SK-N-SH treated with all-trans-retinoic acid at 6 μM for 48 hours (cell line): ENCODE measurements around the gene RBM4.

Experiments
- ATAC-seq: fragments of 200-7000 bp; cut with Tn5 transposase; 3 replicates; pipeline ENCODE4 v1.9.1; 2020; ENCODE audit warnings: mild to moderate bottlenecking, moderate library complexity
- ARNTL ChIP-seq: fragments of 450-650 bp; formaldehyde crosslinking; IDR thresholded peaks from 2 replicates; pipeline ENCODE4 v1.5.0; 2020; ENCODE audit warnings: low read depth, mild to moderate bottlenecking, moderate library complexity, borderline replicate concordance
- BACH2 ChIP-seq: fragments of 250-450 bp; sonication (Bioruptor Pico); IDR thresholded peaks from 2 replicates; pipeline ENCODE4 v1.9.0; 2021; ENCODE audit warnings: mild to moderate bottlenecking, borderline replicate concordance
- CSDC2 ChIP-seq: fragments of 250-450 bp; sonication (Bioruptor Pico); IDR thresholded peaks from 2 replicates; pipeline ENCODE4 v1.5.0; 2020; ENCODE audit warnings: mild to moderate bottlenecking, moderate library complexity
- ESRRG ChIP-seq: fragments of 250-450 bp; sonication (Bioruptor Pico); IDR thresholded peaks from 2 replicates; pipeline ENCODE4 v1.6.1; 2021; ENCODE audit warnings: mild to moderate bottlenecking
- GLIS3 ChIP-seq: fragments of 250-450 bp; sonication (Bioruptor Pico); IDR thresholded peaks from 2 replicates; pipeline ENCODE4 v1.5.0; 2020; ENCODE audit warnings: mild to moderate bottlenecking, moderate library complexity
- ISL1 ChIP-seq: fragments of 250-450 bp; sonication (Bioruptor Pico); IDR thresholded peaks from 2 replicates; pipeline ENCODE4 v2.1.2; 2022; ENCODE audit warnings: mild to moderate bottlenecking, moderate library complexity
- OSR1 ChIP-seq: fragments of 250-450 bp; sonication (Bioruptor Pico); IDR thresholded peaks from 2 replicates; pipeline ENCODE4 v1.8.0; 2022; ENCODE audit warnings: moderate library complexity, mild to moderate bottlenecking, inconsistent platforms
- PPARA ChIP-seq: fragments of 250-450 bp; sonication (Bioruptor Pico); IDR thresholded peaks from 2 replicates; pipeline ENCODE4 v1.5.0; 2020; ENCODE audit warnings: mild to moderate bottlenecking, borderline replicate concordance
- RARB ChIP-seq: fragments of 250-450 bp; sonication (Bioruptor Pico); IDR thresholded peaks from 2 replicates; pipeline ENCODE4 v1.8.0; 2021; ENCODE audit warnings: mild to moderate bottlenecking, moderate library complexity
- SNAI2 ChIP-seq: fragments of 250-450 bp; sonication (Bioruptor Pico); IDR thresholded peaks from 2 replicates; pipeline ENCODE4 v1.5.0; 2020; ENCODE audit warnings: mild to moderate bottlenecking, moderate library complexity
- TCF4 ChIP-seq: fragments of 250-450 bp; sonication (Bioruptor Pico); IDR thresholded peaks from 2 replicates; pipeline ENCODE4 v1.8.0; 2021; ENCODE audit warnings: mild to moderate bottlenecking, moderate library complexity, borderline replicate concordance
- TOX ChIP-seq: fragments of 250-450 bp; sonication (Bioruptor Pico); IDR thresholded peaks from 2 replicates; pipeline ENCODE4 v1.8.0; 2021; ENCODE audit warnings: mild to moderate bottlenecking, moderate library complexity, borderline replicate concordance
- ZC3H10 ChIP-seq: fragments of 250-450 bp; sonication (Bioruptor Pico); IDR thresholded peaks from 2 replicates; pipeline ENCODE4 v1.5.1; 2021; ENCODE audit warnings: mild to moderate bottlenecking, moderate library complexity
- ZFP3 ChIP-seq: fragments of 250-450 bp; sonication (Bioruptor Pico); IDR thresholded peaks from 2 replicates; pipeline ENCODE4 v1.5.0; 2020; ENCODE audit warnings: mild to moderate bottlenecking, moderate library complexity
- ZFP30 ChIP-seq: fragments of 450-650 bp; formaldehyde crosslinking; IDR thresholded peaks from 2 replicates; pipeline ENCODE4 v1.5.0; 2022; ENCODE audit warnings: mild to moderate bottlenecking, moderate library complexity
- ZNF565 ChIP-seq: fragments of 450-650 bp; formaldehyde crosslinking; conservative IDR thresholded peaks from 2 replicates; pipeline ENCODE4 v1.5.0; 2020; ENCODE audit warnings: low read depth, mild to moderate bottlenecking, moderate library complexity
- ZNF8 ChIP-seq: fragments of 450-650 bp; formaldehyde crosslinking; IDR thresholded peaks from 2 replicates; pipeline ENCODE4 v1.5.0; 2020; ENCODE audit warnings: mild to moderate bottlenecking, moderate library complexity
- TF ChIP-seq, protein P1 (sequence below): fragments of 250-450 bp; sonication (Bioruptor Pico); IDR thresholded peaks from 2 replicates; pipeline ENCODE4 v1.8.0; 2021; ENCODE audit warnings: low read depth, mild to moderate bottlenecking, moderate library complexity, borderline replicate concordance
- TF ChIP-seq, protein P2 (sequence below): fragments of 250-450 bp; sonication (Bioruptor Pico); IDR thresholded peaks from 2 replicates; pipeline ENCODE4 v1.5.0; 2020; ENCODE audit warnings: mild to moderate bottlenecking, moderate library complexity
- TF ChIP-seq, protein P3 (sequence below): fragments of 250-450 bp; sonication (Bioruptor Pico); IDR thresholded peaks from 2 replicates; pipeline ENCODE4 v1.5.1; 2021; ENCODE audit warnings: mild to moderate bottlenecking, moderate library complexity
- TF ChIP-seq, protein P4 (sequence below): fragments of 250-450 bp; sonication (Bioruptor Pico); IDR thresholded peaks from 2 replicates; pipeline ENCODE4 v1.5.1; 2020; ENCODE audit warnings: low read depth, mild to moderate bottlenecking, moderate library complexity
- TF ChIP-seq, protein P5 (sequence below): fragments of 250-450 bp; sonication (Bioruptor Pico); IDR thresholded peaks from 2 replicates; pipeline ENCODE4 v1.8.0; 2020; ENCODE audit warnings: mild to moderate bottlenecking, moderate library complexity, borderline replicate concordance

The RBM4 gene

DNA sequence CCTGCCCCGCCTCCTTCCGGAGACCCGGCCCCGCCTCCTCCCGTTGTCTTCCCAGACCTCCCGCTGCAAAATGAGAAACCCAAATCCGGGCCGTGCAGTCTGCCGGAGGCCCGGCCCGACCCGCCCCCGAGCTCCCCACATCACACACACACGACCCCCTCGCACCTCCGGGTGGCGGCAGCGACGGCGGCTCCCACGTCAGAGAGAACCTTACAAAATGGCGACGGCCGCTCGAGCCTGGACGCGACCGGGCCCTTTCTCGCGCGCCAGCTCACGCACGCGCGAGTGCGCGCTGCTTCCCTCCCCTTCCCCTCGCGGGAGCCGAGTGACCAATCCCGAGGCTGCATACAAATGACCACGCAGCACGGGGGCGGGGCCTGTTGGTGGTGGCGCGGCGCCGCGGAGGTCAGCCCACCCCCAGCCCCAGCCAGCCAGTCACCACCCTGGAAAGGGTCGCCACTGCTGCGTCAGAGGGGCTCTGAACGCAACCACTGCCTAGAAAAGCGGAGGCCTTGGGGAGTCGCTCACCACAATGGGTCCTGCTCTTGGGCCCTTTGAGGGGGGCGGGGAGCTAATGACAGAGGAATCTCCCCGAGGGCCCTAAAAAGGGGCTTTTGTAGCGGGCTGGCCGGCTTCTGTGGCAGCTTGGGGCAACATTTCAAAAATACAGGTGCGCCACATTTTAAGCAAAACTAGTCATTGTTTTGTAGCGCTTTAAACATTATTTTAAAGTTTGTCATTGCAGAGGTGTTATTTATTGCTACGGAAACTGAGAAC, 39.3 kb downstream of the RBM4 start, which contains the start of gene RBM4B:
Gene RBM4B, minus strand, starts transcription at position 289 of the 777 bp plus-strand sequence. CDS start 808 bp downstream, outside the sequence.
- ATAC-seq, result peak; percentile 94
- TF ChIP-seq TOX (CRISPR knock-in tag) (no peak), ZFP3 (CRISPR knock-in tag) (0 out of 2 replicates have a peak, but pooled peaks have one; percentile 48), ARNTL (CRISPR knock-in tag) (no peak), PPARA (CRISPR knock-in tag) (no peak), ISL1 (CRISPR knock-in tag) (no peak), CSDC2 (no peak), GLIS3 (no peak)
- TF ChIP-seq, protein P1, sequence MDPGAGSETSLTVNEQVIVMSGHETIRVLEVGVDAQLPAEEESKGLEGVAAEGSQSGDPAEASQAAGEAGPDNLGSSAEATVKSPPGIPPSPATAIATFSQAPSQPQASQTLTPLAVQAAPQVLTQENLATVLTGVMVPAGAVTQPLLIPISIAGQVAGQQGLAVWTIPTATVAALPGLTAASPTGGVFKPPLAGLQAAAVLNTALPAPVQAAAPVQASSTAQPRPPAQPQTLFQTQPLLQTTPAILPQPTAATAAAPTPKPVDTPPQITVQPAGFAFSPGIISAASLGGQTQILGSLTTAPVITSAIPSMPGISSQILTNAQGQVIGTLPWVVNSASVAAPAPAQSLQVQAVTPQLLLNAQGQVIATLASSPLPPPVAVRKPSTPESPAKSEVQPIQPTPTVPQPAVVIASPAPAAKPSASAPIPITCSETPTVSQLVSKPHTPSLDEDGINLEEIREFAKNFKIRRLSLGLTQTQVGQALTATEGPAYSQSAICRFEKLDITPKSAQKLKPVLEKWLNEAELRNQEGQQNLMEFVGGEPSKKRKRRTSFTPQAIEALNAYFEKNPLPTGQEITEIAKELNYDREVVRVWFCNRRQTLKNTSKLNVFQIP (CRISPR knock-in tag), result no peak

DNA sequence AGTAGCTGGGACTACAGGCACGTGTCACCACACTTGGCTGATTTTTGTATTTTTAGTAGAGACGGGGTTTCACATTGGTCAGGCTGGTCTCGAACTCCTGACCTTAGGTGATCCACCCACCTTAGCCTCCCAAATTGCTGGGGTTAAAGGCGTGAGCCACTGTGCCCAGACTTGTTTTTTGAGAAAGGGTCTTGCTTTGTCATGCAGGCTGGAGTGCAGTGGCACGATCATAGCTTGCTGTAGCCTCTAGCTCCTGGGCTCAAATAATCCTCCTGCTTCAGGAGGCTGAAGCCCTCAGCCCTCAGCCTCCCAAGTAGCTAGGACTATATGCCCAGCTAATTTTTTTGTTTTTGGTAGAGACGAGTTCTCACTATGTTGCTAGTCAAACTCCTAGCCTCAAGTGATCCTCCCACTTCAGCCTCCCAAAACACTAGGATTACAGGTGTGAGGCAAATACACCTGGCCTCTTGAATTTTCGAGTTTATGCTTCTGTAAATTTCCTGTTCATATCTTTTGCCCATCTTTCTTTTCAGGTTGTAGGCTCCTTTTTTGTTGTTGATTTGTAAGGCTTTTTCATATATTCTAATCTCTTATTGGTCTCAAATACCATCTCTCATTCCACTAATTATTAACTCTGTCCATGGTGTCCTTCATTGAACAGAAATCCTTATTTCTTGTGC, 42.6 kb downstream of the RBM4 start:
- no peak for ATAC-seq
- no peak for TF ChIP-seq ZFP3 (CRISPR knock-in tag)
- TF ChIP-seq SNAI2 (CRISPR knock-in tag), result no peak
- no peak for TF ChIP-seq OSR1 (CRISPR knock-in tag)
- no peak for TF ChIP-seq PPARA (CRISPR knock-in tag)
- TF ChIP-seq ZNF8, result no peak
- TF ChIP-seq ESRRG (CRISPR knock-in tag), result no peak

DNA sequence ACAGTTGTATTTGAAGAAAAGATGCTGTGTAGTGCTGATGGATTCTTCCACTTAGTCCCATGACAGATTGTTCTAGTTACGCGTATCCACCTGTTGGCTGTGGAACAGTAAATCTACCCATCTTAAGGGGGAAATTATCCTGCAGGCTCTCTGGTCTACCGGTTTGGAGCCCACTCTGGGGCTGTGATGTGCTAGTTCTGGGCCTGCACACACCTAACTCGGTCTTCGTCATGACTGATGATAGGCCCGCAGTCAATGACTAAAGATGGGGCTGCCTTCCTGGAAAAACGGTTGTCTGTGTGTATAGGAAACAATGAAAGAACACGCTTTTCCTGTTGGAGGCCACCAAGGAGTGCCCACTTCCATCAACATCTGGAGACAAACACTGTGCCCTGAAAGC, 45.4 kb downstream of the RBM4 start:
- no peak for ATAC-seq
- TF ChIP-seq, protein P2, sequence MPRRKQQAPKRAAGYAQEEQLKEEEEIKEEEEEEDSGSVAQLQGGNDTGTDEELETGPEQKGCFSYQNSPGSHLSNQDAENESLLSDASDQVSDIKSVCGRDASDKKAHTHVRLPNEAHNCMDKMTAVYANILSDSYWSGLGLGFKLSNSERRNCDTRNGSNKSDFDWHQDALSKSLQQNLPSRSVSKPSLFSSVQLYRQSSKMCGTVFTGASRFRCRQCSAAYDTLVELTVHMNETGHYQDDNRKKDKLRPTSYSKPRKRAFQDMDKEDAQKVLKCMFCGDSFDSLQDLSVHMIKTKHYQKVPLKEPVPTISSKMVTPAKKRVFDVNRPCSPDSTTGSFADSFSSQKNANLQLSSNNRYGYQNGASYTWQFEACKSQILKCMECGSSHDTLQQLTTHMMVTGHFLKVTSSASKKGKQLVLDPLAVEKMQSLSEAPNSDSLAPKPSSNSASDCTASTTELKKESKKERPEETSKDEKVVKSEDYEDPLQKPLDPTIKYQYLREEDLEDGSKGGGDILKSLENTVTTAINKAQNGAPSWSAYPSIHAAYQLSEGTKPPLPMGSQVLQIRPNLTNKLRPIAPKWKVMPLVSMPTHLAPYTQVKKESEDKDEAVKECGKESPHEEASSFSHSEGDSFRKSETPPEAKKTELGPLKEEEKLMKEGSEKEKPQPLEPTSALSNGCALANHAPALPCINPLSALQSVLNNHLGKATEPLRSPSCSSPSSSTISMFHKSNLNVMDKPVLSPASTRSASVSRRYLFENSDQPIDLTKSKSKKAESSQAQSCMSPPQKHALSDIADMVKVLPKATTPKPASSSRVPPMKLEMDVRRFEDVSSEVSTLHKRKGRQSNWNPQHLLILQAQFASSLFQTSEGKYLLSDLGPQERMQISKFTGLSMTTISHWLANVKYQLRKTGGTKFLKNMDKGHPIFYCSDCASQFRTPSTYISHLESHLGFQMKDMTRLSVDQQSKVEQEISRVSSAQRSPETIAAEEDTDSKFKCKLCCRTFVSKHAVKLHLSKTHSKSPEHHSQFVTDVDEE (CRISPR knock-in tag), result no peak
- no peak for TF ChIP-seq RARB (CRISPR knock-in tag)
- TF ChIP-seq ISL1 (CRISPR knock-in tag), result no peak
- TF ChIP-seq, protein P1 (CRISPR knock-in tag), result no peak
- TF ChIP-seq TCF4 (CRISPR knock-in tag), result no peak
- TF ChIP-seq TOX (CRISPR knock-in tag), result no peak
- TF ChIP-seq, protein P3, sequence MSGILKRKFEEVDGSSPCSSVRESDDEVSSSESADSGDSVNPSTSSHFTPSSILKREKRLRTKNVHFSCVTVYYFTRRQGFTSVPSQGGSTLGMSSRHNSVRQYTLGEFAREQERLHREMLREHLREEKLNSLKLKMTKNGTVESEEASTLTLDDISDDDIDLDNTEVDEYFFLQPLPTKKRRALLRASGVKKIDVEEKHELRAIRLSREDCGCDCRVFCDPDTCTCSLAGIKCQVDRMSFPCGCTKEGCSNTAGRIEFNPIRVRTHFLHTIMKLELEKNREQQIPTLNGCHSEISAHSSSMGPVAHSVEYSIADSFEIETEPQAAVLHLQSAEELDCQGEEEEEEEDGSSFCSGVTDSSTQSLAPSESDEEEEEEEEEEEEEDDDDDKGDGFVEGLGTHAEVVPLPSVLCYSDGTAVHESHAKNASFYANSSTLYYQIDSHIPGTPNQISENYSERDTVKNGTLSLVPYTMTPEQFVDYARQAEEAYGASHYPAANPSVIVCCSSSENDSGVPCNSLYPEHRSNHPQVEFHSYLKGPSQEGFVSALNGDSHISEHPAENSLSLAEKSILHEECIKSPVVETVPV (CRISPR knock-in tag), result no peak
- TF ChIP-seq PPARA (CRISPR knock-in tag), result no peak
- TF ChIP-seq ZNF565 (CRISPR knock-in tag), result no peak
- TF ChIP-seq, protein P4, sequence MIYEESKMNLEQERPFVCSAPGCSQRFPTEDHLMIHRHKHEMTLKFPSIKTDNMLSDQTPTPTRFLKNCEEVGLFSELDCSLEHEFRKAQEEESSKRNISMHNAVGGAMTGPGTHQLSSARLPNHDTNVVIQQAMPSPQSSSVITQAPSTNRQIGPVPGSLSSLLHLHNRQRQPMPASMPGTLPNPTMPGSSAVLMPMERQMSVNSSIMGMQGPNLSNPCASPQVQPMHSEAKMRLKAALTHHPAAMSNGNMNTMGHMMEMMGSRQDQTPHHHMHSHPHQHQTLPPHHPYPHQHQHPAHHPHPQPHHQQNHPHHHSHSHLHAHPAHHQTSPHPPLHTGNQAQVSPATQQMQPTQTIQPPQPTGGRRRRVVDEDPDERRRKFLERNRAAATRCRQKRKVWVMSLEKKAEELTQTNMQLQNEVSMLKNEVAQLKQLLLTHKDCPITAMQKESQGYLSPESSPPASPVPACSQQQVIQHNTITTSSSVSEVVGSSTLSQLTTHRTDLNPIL (CRISPR knock-in tag), result no peak
- TF ChIP-seq ZNF8, result no peak
- no peak for TF ChIP-seq ZFP3 (CRISPR knock-in tag)
- TF ChIP-seq CSDC2, result no peak
- TF ChIP-seq SNAI2 (CRISPR knock-in tag), result no peak
- TF ChIP-seq ESRRG (CRISPR knock-in tag), result no peak
- TF ChIP-seq, protein P5, sequence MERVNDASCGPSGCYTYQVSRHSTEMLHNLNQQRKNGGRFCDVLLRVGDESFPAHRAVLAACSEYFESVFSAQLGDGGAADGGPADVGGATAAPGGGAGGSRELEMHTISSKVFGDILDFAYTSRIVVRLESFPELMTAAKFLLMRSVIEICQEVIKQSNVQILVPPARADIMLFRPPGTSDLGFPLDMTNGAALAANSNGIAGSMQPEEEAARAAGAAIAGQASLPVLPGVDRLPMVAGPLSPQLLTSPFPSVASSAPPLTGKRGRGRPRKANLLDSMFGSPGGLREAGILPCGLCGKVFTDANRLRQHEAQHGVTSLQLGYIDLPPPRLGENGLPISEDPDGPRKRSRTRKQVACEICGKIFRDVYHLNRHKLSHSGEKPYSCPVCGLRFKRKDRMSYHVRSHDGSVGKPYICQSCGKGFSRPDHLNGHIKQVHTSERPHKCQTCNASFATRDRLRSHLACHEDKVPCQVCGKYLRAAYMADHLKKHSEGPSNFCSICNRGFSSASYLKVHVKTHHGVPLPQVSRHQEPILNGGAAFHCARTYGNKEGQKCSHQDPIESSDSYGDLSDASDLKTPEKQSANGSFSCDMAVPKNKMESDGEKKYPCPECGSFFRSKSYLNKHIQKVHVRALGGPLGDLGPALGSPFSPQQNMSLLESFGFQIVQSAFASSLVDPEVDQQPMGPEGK (CRISPR knock-in tag), result no peak
- TF ChIP-seq BACH2 (CRISPR knock-in tag), result no peak
- TF ChIP-seq ZC3H10 (CRISPR knock-in tag), result no peak
- TF ChIP-seq ZFP30 (CRISPR knock-in tag), result no peak
- TF ChIP-seq, all 23 proteins: peak for 0
